GM18505 (cell line): ENCODE measurements around the gene BFSP2.
"Not testable (repeated sequence)": the region's sequence is repeated elsewhere in the genome, so short reads cannot be mapped to it uniquely, and the experiment has no call there.

Experiments
- ATAC-seq: cut with Tn5 transposase; IDR thresholded peaks from one replicate; pipeline ENCODE4 v1.9.1; 2021; ENCODE audit not compliant: unreplicated experiment
- POLR2A ChIP-seq: IDR thresholded peaks from 4 replicates; pipeline ENCODE4 v1.6.1; 2011; ENCODE audit warnings: borderline replicate concordance; ENCODE audit not compliant: insufficient read depth, insufficient read length; ENCODE audit errors: extremely low read depth

Gene BFSP2

DNA sequence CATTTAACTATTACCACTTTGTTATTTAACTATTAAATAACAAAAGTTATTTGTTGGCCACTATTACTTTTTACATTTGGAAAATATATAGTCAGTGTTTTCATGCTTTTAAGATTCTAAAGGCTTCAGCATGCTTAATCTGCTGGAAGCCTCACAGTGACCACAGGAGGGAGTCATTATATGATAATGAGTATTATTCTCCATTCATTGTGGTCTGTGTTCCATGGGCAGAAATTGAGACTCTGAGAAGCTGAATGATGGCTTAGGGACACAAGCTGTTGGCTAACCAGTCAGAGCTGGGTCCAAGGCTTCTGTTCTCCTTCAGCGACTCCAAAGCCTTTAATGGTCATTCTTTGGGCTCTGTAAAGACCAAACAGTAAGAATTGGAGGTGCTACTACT, 64.7 kb downstream of the BFSP2 start:
- no peak for ATAC-seq
- no peak for TF ChIP-seq POLR2A

DNA sequence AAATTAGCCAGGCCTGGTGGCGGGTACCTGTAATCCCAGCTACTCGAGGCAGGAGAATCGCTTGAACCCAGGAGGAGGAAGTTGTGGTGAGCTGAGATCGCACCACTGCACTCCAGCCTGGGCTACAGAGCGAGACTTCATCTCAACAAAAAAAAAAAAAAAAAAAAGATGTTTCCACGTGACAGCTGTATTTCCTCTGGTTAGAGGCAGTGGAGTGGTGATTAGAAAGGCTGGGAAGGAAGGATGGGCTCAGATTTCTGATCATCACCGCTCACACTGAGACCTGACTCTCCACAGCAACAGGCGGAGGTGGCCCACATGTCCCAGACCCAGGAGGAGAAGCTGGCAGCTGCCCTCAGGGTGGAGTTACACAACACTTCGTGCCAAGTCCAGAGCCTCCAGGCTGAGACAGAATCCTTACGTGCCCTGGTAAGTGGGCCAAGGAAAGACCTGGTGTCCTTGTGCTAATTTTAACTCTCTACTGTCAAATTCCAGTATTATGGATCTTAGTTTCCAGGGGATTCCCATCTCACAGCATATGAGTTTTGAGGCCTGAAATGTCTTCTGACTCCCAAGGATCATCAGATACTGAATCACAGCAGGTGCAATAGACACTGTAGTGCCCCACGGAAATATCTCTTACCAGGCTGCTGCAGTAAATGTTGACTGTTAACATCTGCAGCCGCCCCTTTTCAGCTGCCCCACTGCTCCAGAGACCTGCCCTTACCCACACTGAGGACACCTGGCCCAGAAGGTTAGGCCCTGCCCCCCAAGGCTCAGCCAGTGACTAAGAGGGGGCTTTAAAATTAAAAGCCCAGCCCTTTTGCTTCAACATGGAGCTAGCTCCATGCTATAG, 66.9 kb downstream of the BFSP2 start:
- TF ChIP-seq POLR2A: peak; percentile 12
- ATAC-seq: no peak

GRCh38 chr3:133467780-133468179, 67.9 kb downstream of the BFSP2 start:
- ATAC-seq: no peak
- no peak for TF ChIP-seq POLR2A

- TF ChIP-seq POLR2A: no peak
- no peak for ATAC-seq
Measured at GRCh38 chr3:133468251-133468721, 68.4 kb downstream of the BFSP2 start.

GRCh38 chr3:133469140-133469731, 69.4 kb downstream of the BFSP2 start:
- no peak for TF ChIP-seq POLR2A
- no peak for ATAC-seq

- TF ChIP-seq POLR2A: no peak
- ATAC-seq: no peak
Measured at GRCh38 chr3:133472242-133472641, 72.4 kb downstream of the BFSP2 start.

DNA sequence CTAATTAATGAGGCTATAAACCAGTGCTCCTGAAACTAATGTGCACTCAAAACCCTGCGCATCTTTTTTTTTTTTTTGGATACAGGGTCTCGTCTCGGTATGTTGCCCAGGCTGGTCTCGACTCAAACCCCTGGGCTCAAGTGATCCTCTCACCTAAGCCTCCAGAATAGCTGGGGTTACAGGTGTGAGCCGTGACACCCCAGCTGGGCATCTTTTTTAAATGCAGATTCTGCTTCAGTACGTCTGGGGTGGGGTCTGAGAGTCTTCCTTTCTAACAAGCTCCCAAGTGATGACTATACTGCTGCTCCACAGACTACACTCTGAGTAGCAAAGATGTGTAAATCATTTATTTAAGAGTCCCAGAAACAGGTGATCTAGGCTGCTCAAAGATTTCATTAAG, 73.0 kb downstream of the BFSP2 start:
- ATAC-seq: no peak
- TF ChIP-seq POLR2A: no peak

GRCh38 chr3:133473472-133474191, 73.8 kb downstream of the BFSP2 start:
- ATAC-seq: not testable (repeated sequence)

DNA sequence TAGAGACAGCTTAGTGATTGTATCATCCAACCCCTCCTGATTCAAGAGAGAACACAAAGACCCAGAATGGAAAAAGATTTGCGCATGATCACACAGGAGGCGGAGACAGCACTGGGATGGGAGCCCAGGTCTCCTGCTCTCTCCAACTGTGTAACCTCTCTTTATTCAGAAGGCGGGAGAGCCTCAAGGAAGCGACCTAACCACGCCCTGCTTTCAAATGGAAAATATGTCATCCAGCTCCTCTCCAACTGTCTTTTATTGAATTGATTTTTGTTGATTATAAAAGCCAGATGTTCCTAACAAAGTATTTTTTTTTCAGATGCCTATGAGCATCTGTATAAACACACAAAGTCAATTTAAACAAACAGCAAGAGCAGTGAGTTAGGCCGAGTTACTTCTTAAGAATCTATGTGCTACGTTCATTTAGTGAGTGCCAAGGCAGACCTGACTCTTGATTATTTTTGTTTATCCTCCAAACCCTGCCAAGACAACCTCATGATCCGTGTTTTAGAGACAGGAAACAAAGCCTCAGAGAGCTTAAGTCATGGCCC, 74.5 kb downstream of the BFSP2 start:
- ATAC-seq: no peak
- no peak for TF ChIP-seq POLR2A

- no peak for ATAC-seq
- TF ChIP-seq POLR2A: peak; percentile 30
Measured at GRCh38 chr3:133474817-133475216, 75.0 kb downstream of the BFSP2 start.

DNA sequence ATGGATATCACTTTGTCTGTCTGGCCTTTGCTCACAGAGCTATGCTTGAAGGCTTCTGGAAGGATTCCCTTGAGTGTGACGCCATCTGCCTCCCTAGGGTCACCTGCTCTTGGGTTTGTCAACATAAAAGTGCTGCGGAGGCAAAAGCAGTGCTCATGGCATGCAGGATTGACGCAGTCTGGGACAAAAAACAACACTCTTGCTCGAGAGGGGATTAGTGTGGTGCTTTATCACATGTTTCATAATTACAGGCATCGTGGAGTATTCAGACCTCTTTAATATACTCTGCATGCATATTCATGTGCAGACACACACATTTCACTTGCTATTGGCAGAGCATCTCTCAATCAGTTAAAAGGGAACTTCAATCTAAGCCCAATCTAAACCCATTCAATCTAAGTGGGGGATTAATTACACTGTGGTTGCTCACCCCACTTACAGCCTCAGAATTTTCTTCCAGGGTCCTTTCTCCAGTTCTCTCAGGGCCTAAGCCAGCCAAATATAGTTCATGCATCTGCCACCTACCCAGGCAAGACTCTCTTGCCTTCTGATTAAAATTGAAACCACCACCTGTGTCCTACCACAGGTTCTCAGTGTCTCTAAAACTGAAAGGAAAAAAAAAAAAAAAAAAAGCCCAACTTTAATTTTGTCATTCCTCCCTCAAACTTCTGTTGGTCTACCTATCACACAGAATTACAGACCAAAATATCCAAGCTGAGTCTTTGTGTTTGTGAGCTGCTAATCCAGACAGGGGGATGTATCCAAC, 75.6 kb downstream of the BFSP2 start:
- TF ChIP-seq POLR2A: no peak
- ATAC-seq: peak; percentile 67

- peak; percentile 2 for ATAC-seq
- peak; percentile 27 for TF ChIP-seq POLR2A
Measured at GRCh38 chr3:133476971-133477375, 77.1 kb downstream of the BFSP2 start.

- peak; percentile 32 for ATAC-seq
- no peak for TF ChIP-seq POLR2A
Measured at GRCh38 chr3:133477487-133477886, 77.6 kb downstream of the BFSP2 start.

- no peak for TF ChIP-seq POLR2A
- no peak for ATAC-seq
Measured at GRCh38 chr3:133478624-133479023, 78.8 kb downstream of the BFSP2 start.
